OCI-LY1 (cell line): ENCODE measurements around the gene CNTNAP2.

Experiments used
- EZH2 ChIP-seq: fragments of 200-600 bp; sonication (generic), shearing (Covaris generic); IDR thresholded peaks from 2 replicates; pipeline ENCODE4 v1.8.0; 2017; ENCODE audit warnings: borderline replicate concordance, mixed run types, mild to moderate bottlenecking, antibody characterized with exemption, low read length, moderate library complexity, mixed read lengths
- TF ChIP-seq, protein P1 (sequence below): fragments of 200-600 bp; sonication (generic), shearing (Covaris generic); IDR thresholded peaks from 2 replicates; pipeline ENCODE4 v1.5.1; 2017; ENCODE audit warnings: mild to moderate bottlenecking, antibody characterized with exemption, low read length, moderate library complexity, mixed read lengths

- no peak for TF ChIP-seq EZH2
- TF ChIP-seq, protein P1, sequence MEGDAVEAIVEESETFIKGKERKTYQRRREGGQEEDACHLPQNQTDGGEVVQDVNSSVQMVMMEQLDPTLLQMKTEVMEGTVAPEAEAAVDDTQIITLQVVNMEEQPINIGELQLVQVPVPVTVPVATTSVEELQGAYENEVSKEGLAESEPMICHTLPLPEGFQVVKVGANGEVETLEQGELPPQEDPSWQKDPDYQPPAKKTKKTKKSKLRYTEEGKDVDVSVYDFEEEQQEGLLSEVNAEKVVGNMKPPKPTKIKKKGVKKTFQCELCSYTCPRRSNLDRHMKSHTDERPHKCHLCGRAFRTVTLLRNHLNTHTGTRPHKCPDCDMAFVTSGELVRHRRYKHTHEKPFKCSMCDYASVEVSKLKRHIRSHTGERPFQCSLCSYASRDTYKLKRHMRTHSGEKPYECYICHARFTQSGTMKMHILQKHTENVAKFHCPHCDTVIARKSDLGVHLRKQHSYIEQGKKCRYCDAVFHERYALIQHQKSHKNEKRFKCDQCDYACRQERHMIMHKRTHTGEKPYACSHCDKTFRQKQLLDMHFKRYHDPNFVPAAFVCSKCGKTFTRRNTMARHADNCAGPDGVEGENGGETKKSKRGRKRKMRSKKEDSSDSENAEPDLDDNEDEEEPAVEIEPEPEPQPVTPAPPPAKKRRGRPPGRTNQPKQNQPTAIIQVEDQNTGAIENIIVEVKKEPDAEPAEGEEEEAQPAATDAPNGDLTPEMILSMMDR: no peak
These were observed 1259.6 kb downstream of the CNTNAP2 start for GRCh38 chr7:147376192-147376591.
